GM21619 (cell line): ENCODE data around the gene SPATA13.
A peak's percentile ranks its signal among the peaks of the same experiment; 100 is the strongest.

Experiments used
- ATAC-seq: cut with Tn5 transposase; IDR thresholded peaks from one replicate; pipeline ENCODE4 v1.9.1; 2021; ENCODE audit not compliant: unreplicated experiment

SPATA13 gene

DNA sequence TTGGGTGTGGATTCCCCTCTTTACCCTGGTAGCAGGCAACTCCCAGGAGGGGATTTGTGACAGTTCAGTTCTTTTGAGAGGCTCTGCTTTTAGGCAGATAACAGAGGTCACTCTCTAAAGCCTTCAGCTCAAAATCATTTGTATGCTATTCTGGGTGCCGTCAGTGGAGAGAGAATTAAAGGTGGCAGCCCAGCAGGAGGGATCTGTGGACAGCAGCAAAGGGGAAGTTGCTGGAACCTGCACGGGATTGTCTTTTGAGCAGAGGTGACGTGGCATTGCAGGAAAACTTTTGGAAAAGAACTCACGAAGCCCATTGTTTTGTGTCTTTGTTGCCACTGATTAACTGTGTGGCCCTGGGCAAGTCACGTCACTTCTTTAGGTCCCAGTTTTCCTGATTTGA lies 86.5 kb downstream of the SPATA13 start:
- no peak for ATAC-seq

DNA sequence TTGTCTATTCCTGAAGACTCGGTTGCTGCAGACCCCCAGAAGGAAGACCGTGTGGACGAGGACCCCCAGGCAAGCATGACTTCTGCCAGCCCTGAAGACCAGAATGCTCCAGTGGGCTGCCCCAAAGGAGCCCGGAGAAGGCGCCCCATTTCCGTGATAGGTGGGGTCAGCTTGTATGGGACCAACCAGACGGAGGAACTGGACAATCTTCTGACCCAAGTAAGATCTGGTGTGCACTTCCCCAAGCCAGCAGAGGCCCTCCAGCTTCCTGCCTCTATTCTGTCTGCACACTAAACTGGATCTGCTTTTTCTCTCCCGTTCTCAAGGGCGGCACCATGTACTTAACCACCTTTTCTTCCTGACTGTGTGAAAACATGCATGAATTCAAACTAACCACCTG lies 89.1 kb downstream of the SPATA13 start:
- ATAC-seq, result no peak

DNA sequence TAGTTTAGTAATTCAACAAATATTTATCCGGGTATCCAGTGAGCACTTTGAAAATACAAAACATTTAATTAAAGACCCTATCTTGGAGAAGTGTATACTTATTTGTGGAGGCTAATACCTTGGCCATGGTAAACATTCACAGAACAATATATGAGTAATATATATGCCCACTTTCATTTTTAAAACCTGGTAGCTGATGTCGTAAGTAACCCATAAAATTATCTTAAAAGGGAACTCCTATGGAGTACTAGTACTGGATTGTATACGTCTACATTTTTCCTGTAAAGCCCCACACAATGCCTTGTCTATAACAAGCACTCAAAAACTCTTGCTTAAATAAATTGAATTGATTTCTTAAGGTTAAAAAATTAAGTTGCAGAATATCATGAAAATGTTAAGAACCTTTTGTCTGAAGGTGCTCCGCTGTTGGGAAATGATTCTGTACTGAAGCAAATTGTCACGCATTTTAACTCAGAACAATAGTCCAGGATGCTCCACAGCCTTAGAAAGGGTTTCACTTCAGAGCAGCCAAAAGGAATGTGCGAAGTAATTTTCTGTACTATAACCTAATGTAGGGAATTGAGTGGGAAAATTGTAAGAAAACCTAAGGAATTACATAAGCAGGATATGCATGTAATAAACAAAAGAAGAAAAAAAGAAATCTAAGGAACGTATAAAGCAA lies 90.0 kb downstream of the SPATA13 start:
- no peak for ATAC-seq

DNA sequence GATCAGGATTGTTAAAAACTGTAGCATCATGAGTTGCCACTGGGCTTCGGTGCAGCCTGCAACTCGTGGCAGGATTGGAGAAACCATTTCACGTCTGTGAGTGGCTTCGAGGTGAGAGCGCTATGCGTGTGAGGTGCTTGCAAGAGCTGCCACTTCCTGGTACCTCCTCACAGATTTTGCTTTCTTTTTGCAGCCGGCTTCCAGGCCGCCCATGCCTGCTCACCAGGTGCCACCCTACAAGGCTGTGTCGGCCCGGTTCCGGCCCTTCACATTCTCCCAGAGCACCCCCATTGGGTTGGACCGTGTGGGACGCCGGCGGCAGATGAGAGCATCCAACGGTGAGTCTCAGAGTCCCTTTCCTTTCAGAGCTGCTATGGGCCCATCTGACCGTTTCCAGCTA lies 91.0 kb downstream of the SPATA13 start:
- no peak for ATAC-seq

DNA sequence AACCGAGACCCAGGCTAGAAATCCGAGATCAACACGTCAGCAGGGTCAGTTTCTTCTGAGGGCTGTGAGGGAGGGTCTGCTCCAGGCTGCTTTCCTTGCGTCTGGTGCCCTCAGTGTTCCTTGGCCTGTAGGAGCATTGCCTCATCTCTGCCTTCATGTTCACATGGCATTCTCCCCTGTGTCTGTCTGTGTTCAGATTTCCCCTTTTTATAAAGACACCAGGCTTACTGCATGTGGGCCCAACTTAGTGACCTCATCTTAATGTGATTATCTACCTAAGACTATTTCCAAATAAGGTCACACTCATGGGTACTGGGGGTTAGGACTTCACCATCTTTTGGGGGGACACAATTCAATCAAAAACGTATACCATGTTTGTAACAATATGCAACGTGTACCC lies 91.6 kb downstream of the SPATA13 start:
- ATAC-seq, result no peak

DNA sequence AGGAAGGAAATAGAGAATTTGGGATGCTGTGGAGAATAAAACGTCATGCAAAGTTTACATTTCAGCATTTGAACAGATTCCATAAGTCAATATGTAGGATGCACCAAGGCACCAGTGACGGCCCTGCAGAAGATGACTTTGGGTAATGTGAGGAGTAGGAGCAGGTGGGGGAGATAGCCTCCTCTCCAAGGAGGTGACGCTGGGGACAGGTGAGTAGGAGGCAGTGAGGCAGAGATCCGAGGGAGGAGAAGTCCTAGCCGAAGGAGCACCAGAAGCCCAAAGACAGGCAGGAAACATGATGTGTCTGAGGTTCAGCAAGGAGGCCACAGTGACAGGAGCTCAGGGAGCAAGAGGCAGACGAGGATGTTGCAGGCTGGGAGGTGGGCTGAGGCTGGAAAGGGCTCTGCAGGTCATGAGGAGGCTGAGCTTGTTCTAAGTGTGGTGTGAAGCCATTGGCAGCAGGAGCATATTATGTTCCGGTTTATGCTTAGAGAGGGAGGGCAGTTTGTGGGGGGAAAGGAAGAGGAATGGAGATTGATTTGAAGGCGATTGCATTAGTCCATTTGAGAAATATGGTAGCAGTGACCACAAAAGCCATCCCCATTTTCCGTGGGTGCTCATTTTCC lies 93.1 kb downstream of the SPATA13 start:
- no peak for ATAC-seq

DNA sequence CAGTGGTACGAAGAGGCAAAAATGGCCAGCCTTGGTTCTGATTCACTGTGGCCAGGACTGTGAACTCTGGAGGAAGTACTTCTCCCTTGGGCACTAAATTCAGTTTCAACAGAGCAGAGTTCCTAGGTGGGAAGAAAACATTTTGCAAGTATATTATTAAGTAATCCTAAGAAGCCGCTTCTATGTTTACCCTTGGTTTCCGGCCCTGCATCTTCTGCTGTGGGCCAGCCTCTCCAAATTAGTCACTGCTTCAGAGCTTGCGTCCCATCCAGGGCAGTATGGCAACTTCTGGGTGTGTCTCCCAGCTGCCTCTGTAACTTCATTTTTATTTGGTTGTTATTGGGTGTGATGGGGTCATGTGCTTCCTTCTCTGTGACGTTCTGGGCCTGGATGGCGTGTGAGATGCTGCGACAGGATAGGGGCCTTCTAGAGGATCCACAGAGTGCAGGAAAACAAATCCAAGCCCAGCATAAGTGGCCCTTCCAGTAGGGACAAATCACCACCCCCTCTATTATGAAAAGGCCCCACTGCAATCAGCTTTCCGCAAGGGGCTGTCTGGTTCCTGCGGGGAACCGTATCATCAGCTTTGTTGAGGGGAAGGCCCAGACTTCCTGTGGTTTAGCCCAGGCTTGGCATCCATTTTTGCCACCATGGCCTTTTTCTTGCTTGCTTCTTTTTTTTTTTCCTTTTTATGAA lies 93.8 kb downstream of the SPATA13 start:
- no peak for ATAC-seq

DNA sequence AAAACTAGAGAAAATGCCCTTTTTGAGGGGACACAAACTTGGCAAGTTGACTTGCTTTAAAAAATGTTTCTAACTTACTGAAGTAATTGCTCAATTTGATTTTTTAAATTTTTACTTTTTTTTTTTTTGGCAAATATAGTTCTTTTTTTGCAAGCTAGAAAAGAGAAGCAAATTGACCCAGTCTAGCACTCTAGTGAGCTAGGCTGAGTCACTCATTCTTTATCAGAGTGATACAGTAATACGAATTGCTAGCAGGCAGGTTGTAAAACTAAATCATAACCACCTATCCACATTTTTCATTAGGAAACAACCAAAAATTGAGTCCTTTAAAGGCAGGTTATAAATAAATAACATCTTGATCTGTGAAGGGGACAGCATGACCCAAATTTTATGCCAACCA lies 97.0 kb downstream of the SPATA13 start:
- no peak for ATAC-seq

DNA sequence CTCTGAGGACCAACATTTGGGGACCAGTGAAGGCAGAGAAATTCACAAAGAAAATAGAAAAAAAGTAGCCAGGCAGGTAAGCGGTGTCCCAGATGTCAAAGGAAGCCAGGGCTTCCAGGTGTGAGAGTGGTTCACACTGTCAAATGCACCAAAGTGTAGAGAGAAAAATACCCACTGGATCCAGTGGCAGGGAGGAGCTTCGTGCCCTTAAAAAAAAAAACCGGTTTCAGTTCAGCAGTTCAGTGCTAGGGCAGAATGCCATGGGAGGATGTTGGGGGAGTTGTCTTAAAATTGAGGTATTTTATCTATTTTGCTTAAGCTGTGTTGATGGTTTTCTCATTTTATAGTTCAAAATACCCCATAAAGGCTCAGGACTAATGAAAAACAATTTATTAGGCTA lies 101.0 kb downstream of the SPATA13 start:
- ATAC-seq, result no peak

DNA sequence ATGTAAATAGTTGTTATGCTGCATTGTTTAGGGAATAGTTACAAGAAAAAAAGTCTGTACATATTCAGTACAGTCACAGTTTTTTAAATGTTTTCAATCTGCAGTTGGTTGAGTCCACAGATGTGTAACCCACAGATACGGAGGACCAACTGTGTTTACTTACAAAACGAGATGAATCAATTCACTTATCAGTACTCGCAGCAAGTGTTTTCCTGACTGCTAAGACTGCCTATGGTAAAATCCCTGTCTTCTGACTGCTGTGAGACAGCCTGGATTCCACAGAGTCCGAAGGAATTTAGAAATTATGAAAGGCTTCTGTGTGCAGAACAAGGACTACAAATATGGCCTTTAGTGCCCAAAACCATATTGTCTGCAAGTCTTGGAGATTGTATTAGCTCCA lies 103.1 kb downstream of the SPATA13 start:
- ATAC-seq, result no peak

DNA sequence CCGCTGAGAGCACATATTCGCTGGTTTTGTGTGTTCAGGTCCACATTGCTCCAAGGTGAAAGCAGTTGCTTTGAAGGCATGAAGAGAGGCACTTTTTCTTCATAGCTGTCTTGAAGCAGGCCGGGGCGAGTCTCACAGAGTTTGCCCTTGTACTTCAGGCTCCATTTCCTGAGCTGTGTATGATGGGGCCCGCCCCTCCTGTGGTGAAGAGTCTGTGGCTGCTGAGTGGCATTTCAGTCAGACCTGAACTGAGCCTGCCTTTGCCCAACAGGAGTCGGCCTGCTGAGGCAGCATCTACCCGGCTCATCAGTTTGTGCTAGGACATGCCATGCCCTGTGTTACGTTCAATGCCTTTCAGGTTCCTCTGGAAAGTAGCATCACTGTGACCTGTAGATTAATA lies 104.5 kb downstream of the SPATA13 start:
- ATAC-seq, result peak; percentile 49

DNA sequence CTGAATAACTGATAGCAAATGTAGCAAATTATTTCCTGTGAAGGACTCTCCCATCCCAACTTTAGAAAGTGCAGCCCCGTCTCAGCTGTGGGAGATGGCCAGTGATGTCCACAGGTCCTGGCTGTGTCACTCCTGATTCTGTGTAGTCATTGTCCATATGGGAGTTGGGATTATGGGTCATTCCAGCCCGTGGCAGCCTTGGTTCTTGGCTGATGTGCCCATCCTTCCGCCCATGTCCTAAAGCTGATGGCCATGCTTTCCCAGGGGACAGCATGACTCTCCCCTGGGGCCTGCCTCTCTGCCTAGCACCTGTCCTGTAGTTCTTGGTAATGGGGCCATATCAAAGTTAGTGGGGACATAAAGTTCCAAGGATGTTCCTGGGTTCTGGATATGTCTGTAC lies 104.9 kb downstream of the SPATA13 start:
- no peak for ATAC-seq

DNA sequence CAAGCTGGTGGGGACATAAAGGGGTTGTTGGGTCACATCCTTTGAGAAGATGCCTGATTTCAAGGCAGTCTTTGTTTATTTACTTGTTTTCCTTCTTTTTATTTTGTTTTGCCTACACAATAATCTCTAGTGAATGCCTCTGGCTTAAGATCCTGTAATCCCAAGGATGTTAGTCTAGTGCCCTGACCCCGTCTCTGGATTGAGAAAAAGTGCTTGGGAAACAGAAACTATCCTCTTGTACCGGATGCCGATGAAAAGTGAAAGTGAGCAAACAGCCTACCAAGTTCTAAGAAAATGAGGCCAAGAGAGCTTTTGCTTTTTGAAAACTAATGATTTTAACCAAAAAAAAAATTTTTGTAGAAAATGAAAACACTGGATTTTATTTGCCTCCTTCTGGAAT lies 106.8 kb downstream of the SPATA13 start:
- no peak for ATAC-seq

DNA sequence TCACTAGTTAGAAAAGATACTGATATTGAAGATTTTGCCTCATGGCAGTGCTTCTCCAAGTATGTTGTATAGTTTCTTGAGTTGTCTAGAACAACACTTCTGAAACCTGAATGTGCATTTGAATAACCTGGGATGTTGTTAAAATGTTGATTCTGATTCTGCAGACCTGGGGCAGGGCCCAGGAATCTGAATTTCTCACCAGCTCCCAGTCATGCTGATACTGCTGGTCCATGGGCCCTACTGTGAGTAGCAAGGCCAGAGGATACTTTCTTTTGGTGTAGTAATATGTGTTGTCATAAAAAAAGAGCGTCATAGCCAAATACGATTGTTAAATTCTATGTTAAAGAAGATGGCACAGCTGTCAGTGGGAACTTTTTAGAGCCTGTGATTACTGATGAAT lies 107.3 kb downstream of the SPATA13 start:
- no peak for ATAC-seq

DNA sequence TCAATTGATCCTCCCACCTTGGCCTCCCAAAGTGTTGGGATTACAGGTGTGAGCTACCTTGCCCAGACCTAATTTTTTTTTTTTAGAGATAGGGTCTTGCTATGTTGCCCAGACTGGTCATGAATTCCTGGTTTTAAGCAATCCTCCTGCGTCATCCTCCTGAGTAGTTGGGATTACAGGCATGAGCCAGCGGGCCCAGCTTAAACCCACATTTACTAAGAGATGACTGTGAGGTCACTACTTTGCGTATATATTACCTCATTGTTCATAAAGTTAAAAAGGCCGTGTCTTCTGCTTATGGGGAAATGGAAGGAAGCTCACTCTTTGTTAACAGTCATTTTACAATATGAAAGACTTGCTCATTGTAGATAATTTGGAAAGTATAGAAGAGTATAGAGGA lies 109.3 kb downstream of the SPATA13 start:
- ATAC-seq, result no peak

DNA sequence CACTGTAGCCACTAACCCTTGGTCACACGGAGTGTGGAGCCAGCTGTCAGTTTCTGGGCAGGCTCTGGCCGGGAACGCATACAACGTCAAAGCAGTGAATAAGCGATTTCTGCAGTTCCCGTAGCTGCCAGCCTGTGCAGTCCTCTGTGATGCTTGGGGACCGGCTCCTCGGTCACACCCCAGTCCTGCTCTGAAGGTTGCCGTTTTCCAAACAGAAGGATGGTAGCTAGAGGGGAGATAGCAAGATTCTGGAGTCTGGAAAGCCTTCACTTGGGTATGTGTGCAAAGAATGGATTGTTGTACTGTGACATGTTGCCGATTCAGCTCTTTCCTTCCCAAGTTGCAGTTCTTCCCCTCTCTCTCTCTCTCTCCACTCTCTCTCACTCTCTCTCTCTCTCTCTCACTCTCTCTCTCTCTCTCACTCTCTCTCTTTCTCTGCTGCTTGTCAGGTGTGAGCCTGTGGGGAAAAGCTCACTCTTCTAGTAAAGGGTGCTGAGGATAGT lies 110.2 kb downstream of the SPATA13 start:
- peak; percentile 42 for ATAC-seq

DNA sequence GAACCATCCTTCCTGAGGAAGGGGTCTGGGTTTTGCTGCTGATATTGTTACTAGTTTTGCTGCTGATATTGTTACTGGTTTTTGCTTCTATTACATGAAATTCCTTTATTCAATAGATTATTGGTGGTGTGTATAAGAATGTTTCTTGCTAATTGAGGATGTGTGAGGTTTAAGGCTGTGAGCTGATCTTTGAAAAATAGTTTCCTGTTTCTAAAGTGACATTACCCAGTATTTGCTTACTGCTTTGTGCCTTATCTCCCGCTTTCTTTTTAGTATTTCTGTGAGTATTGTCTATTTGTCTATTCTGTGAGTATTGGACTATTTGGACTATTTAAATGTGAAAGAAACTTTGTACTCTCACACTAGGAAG lies 110.7 kb downstream of the SPATA13 start:
- no peak for ATAC-seq

DNA sequence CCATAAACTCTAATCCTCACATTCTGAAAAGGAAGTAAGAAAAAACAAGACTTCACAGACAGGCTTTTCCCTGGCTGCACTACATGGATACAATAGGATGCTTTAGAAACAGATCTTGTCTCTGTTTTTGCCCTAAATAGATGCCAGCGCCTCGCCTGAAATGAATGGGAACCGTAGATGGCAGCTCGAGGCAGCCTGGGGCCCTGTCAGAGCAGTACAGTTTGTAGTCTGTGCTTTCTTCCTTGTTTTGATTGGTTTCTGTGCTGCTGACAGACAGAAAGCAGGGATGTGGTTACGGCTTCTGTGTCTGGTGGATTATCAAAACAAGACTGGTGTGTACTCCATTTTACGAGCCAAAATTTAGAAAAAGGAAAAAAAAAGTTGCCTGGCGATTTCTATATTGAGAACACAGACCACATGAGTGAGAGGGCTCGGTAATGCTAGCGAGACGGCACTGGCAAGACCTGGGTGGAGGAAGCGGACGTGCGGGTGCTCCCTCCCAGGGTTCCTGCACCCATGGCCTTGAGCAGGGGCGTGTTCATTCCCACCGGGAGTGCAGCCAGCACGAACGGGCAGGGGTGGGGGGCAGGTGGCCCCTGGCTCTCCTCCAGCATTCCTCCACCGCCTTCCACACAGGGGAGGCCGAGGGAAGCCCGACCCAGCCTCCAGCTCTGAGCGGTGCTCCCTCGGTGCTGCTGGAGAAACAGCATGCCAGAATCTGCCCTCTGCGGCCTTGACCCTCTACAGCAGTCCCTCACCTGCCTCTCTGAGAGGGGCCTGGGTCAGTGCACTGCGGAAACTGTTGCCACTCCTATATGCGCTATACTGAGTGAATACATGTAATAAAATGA lies 111.3 kb downstream of the SPATA13 start:
- peak; percentile 45 for ATAC-seq

DNA sequence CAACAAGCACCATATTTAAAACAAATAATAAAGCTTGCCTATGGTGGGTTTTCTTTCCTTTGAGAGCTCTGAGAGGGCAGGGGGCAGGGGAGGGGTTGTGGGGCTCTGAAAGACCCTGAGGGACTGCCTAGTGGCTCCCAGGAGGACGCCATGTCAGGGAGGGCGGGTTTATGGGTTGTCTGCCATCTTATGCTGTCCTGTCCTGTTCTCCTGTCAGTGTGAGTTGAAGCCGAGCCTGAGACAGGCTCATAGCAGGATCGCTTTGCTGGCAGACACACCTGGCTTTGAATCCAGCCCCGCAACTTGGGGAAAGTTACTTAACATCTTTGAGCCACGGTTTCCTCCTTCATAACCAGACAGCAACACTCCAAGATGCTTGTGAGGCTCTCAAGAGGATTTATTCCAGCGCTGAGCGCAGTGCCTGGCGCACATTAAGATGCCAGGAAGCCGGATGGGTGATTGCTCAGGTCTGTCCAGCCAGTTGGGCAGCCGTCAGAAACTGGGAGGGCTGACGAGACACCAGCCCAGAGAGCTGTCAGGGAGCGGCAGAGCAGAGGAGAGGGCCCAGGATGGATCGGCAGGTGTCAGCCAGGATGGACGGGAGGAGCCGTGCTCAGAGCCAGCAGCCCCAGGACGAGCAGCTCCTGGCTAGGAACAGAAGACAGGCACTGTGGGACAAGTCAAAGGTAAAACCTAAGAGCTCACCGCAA lies 112.1 kb downstream of the SPATA13 start:
- no peak for ATAC-seq

DNA sequence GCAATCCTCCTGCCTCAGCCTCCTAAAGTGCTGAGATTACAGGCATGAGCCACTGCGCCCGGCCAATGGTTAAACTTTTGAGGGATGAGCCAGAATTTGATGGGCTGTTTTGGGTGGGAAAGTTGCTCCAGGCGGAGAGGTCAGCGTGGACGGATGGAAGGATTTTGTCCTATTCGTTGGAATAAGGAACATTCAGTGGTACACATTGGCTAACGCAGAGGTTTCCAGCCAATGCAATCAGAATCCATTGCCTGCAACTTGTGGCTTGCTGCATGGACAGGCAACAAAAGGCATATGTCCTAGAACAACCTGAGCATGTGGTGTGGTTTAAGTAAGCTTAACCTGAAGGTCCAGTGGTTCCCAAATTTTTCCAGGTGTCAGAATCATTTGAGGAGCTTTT lies 113.4 kb downstream of the SPATA13 start:
- no peak for ATAC-seq
